Measurements from ENCODE around the gene CFD.

GRCh38 chr19:855566-856120, 3.8 kb upstream of the CFD start:
- no peak for TF ChIP-seq CTCF (optimal IDR thresholded peaks at IDR 0.05 in 1 of 3, IDR thresholded peaks at IDR 0.05 in 1 of 3, conservative IDR thresholded peaks at IDR 0.05 in 1 of 3; ENCODE audit: extremely low read depth in 1 of 3, insufficient read depth in 2 of 3, low read length in 3 of 3)
- no peak for TF ChIP-seq EZH2 (IDR thresholded peaks at IDR 0.05; ENCODE audit: low read length)
